ENCODE results near the gene ARRDC3.
"Not testable (repeated sequence)": the region's sequence is repeated elsewhere in the genome, so short reads cannot be mapped to it uniquely, and the experiment has no call there.

The ARRDC3 gene

GRCh38 chr5:91359962-91360609, 23.0 kb downstream of the ARRDC3 start:
- no peak for DNase-seq (ENCODE audit: low read depth)

DNA sequence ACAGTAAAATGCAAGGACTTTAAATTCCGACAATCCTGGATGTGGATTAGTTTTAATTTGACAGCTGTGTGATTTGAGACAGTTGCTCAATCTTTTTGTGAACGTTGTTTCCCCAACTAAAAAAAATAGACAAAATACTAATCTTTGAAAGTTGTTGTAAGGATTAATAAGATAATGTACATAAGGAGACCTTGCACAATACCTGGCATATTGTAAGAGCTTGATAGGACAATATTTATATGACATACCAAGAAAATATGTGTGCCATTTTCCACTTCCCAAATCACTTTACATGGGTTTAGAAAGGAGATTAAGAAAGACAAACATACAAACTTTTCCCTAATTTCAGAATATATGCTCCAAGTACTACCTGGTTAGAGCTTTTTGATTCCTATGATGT, 25.3 kb downstream of the ARRDC3 start:
- DNase-seq (ENCODE audit: low read depth), result no peak

DNA sequence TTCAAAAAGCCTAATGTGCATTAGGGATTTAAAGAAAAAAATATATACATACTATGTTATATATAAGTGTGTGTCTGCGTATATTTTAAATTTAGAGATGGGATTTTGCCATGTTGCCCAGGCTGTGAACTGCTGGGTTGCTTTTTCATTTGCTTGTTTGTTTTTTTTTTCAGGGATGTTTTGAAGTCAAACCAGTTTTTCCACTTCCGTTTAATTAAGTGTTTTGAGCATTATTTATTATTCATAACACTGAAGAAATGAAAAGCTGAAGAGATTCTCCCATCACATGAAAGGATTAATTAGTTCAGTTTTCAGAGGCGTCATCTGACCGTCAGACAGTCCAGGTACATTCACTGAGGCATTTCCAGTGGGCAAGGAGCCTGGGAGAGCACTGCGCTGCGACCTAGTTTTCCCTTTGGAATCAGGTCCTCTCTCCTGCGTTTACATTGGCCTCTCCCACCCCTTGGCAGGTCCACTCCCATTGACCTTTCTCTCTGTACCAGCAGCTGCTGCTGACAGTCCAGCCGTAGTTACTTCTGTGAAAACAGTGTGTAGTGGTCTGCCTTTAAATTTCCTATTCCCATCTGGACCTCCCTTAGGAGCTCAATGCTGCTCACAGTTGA, 26.0 kb downstream of the ARRDC3 start:
- DNase-seq (ENCODE audit: low read depth), result no peak

- not testable (repeated sequence) for DNase-seq (ENCODE audit: low read depth)
Observed at GRCh38 chr5:91354867-91355266, 28.2 kb downstream of the ARRDC3 start.

DNA sequence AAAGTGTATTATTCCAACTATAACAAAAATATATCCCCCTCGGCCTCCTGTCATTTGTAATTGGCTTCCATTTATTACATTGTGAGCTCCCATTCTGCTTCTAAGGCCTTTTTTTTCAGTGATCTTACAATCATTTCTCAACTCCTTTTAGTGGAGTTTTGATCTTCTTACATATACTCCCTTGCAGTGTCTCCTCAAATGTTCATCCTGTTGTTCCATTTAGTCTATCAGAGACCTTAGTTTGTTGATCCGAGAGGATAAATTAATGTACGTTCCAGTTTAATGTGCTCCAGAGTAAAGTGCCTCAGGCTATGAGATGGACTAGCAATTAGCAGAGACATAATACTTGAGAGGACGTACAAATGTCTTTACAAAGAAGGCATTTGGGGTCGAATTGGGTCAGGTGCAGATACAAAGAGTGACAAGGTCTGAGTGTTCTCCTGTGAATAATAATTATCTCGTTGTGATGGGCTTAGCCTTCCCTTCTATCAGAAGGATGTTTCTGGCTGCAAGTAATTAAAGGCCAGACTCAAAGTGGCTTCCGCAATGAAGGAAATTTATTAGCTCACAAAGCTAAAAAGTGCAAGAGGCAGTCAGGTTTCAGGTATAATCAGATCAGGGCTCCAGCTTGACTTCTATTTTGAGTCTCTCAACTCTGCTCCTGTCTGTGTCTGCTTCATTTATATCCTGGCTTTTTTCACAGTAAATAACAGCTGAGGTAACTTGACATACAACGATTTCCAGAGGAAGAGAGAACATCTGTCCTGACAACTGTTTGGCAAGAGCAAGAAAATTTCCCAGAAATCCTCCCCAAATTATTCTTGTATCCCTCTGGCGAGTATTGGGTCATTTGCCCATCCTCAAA, 30.1 kb downstream of the ARRDC3 start:
- no peak for DNase-seq (ENCODE audit: low read depth)

DNA sequence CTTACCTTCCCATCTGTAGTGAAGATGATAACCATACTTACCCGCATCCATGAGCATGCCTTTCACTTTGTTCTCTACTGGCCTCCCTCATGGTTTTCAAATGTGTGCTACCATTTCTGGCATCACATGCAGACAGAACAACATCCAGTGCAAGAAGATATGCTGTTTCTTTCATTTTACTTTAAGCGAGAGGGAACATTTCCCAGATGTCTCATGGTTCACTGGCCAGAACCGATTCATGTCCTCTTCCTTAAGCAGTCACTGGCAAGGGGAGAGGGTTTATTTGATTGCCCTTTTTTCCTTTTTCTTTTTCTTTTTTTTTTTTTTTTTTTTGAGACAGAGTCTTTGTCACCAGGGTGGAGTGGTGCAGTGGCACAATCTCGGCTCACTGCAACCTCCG, 37.7 kb downstream of the ARRDC3 start:
- no peak for DNase-seq (ENCODE audit: low read depth)

DNA sequence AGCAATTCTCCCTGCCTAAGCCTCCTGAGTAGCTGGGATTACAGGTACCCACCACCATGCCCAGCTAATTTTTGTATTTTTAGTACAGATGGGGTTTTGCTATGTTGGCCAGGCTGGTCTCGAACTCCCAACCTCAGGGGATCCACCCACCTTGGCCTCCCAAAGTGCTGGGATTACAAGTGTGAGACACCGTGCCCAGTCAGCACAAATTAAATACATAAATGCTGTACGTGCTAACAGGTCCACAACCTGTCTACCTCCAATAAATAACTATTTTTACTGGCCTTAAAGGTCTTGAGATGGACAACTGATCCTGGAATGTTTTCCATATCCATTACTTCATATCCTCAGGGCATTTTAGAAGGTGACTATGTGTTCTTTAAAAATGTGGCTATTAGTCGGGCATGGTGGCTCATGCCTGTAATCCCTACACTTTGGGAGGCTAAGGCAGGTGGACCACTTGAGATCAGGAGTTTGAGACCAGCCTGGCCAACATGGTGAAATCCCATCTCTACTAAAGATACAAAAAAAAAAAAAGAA, 38.4 kb downstream of the ARRDC3 start:
- not testable (repeated sequence) for DNase-seq (ENCODE audit: low read depth)

DNA sequence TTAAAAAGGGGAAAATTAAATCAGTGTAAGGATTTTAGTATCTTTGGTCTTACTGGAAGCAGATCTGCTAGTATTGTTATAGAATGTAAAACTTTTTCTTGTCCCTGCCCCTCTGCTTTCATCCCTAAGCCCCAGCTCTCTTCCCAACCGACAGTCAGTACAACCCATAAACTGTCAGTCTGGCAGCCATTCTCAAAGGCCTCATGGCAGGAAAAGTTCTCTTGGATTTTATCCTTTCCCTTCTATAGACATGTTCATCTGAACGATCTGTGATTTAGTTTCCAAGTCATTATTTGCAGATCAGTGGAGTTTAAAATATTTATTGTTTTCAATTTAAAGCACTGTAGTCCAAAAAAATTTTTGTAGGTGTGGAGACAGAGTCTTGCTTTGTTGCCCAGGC, 39.2 kb downstream of the ARRDC3 start:
- DNase-seq (ENCODE audit: low read depth), result no peak

DNA sequence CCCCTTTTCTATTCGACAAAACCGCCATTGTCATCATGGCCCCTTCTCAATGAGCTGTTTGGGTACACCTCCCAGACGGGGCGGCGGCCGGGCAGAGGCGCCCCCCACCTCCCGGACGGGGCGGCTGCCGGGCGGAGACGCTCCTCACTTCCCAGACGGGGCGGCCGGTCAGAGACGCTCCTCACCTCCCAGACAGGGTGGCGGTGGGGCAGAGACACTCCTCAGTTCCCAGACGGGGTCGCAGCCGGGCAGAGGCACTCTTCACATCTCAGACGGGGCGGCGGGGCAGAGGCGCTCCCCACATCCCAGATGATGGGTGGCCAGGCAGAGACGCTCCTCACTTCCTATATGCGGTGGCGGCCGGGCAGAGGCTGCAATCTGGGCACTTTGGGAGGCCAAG, 40.2 kb downstream of the ARRDC3 start:
- not testable (repeated sequence) for DNase-seq (ENCODE audit: low read depth)

DNA sequence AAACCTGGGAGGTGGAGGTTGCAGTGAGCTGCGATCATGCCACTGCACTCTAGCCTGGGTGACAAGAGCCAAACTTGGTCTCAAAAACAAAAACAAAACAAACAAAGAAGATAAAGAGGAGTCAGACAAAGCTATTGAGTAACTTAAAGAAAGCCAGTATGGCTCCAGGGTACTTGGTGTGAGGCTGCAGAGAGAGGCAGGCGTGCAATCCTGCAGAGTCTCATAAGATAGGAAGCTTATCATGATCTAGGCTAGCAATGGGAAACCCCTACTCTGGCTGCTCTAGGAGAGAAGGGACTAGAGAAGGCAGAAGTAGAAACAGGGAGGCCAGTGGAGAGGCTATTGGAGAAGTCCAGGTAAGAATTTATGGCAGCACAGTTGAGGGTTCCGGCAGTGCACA, 42.0 kb downstream of the ARRDC3 start:
- DNase-seq (ENCODE audit: low read depth), result no peak

DNA sequence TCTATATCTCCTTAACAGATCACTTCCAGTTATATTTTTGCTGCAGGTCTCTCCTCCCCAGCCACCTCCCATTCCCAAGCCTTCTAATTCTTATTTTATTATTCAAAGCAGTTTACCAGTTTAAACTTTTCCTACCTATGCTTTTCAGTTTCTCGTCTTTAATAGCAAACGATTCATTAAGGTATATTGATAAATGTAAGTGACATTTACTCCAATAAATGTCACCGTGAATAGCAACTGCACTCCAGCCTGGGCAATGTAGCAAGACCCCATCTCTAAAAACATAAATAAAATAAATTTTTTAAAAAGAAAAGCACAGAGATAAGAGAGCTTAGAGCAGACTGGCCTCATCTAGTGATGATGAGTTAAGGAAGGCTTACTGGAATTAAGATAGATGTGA, 42.6 kb downstream of the ARRDC3 start:
- no peak for DNase-seq (ENCODE audit: low read depth)

DNA sequence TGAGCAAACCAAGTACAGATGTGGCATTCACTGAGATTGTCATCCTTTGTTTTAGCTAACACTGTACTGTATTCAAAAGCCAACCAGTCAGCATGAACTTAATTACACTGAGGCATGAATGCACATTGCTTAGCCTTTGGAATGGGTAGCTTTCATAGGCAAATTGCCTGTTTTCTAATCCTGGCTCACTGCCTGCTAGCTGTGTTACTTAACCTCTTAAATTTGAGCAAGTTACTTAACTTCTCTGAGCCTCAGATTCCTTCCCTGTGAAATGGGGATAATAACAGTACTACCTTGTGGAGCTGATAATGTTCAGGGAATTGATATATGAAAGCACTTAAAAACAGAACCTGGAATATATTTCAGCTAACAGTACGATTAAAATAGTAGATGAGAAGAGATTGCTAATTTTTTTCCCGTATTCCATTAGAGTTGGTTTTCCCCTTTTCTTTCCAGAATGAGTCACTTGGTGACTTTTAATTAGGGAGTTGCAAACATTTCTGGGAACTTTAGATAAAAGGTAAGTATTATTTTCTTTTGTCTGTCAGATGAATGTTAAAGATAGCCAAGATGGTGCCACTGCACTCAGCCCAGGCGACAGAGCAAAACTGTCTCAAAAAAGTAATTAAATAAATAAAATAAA, 43.9 kb downstream of the ARRDC3 start:
- no peak for DNase-seq (ENCODE audit: low read depth)

GRCh38 chr5:91332267-91333045, 50.7 kb downstream of the ARRDC3 start:
- DNase-seq (ENCODE audit: low read depth), result peak; percentile 68

GRCh38 chr5:91331705-91332104, 51.4 kb downstream of the ARRDC3 start:
- no peak for DNase-seq (ENCODE audit: low read depth)

GRCh38 chr5:91329283-91329682, 53.8 kb downstream of the ARRDC3 start:
- DNase-seq (ENCODE audit: low read depth), result no peak

DNA sequence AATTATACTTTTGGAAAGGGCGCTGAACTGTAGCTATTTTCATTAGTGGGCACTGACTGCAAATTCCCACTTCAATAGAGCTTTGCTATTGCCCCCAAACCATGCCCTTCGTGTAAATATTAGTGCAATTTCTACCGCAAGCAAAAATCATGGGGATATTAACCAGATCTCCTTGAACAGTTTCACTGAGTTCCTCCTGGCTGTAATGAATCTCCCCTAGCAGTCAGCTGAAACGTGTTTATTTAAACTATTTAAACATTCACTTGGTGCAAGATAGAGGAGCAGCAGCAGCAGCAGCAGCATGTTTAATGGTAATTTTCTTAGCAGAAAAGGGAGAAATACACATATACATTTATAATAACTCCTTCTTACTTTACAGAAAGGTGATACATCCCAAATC, 54.4 kb downstream of the ARRDC3 start:
- no peak for DNase-seq (ENCODE audit: low read depth)

- DNase-seq (ENCODE audit: low read depth), result not testable (repeated sequence)
Observed at GRCh38 chr5:91322981-91323380, 60.1 kb downstream of the ARRDC3 start.

GRCh38 chr5:91319667-91320066, 63.5 kb downstream of the ARRDC3 start:
- no peak for DNase-seq (ENCODE audit: low read depth)

- no peak for DNase-seq (ENCODE audit: low read depth)
Observed at GRCh38 chr5:91318724-91319123, 64.4 kb downstream of the ARRDC3 start.
